B cell (primary cell): Measurements from ENCODE around the gene SLK. TPM values are rescaled to one million over a fixed set of nuclear protein-coding genes. Genes with fewer than 3 reads are reported as not detected.

ENCODE experiments used
- ATAC-seq: fragments of 200-7000 bp; cut with Tn5 transposase; one replicate; pipeline ENCODE4 v1.10.0; 2021; ENCODE audit warnings: low read depth, mild to moderate bottlenecking, moderate number of reproducible peaks, moderate library complexity
- CTCF ChIA-PET: fragments of 350-600 bp; sonication (Branson Sonifier 250); formaldehyde crosslinking; loops from one replicate; lab custom pipeline; 2021; ENCODE audit warnings: antibody characterized with exemption, inconsistent platforms; lab: Charles Lee
- POLR2A ChIA-PET: fragments of 350-600 bp; sonication (Branson Sonifier 250); formaldehyde crosslinking; loops from one replicate; lab custom pipeline; 2021; ENCODE audit warnings: antibody characterized with exemption; lab: Charles Lee
- DNase-seq: peaks from one replicate; pipeline ENCODE4 v3.0.0; 2013
- H2AFZ ChIP-seq: 2 replicates; pipeline ENCODE4 v1.6.1; 2012; ENCODE audit warnings: mild to moderate bottlenecking, low read depth, low read length; ENCODE audit not compliant: insufficient read depth, poor library complexity, severe bottlenecking
- H3K27ac ChIP-seq, 2 donors: 1 replicate in 1 of 2; 2 replicates in 1 of 2; pipeline ENCODE4 v1.5.1; 2012 to 2013; ENCODE audit warnings: low read length in 2 of 2, mild to moderate bottlenecking in 2 of 2, moderate library complexity in 1 of 2
- H3K27me3 ChIP-seq, 4 experiments: fragments of 200-600 bp in 1 of 4; sonication (generic) in 1 of 4; replicated peaks in 1 of 4; 1 replicate in 2 of 4; 2 replicates in 2 of 4; pipeline versions ENCODE4 v1.6.1 to v1.7.0; 2013 to 2016; ENCODE audit warnings: low read length in 3 of 4, mild to moderate bottlenecking in 2 of 4, mixed read lengths in 1 of 4, moderate library complexity in 1 of 4; ENCODE audit not compliant: insufficient read depth in 4 of 4, control insufficient read depth in 3 of 4; ENCODE audit errors: control extremely low read depth in 1 of 4
- H3K36me3 ChIP-seq, 2 experiments: replicated peaks in 1 of 2; 1 replicate in 1 of 2; 2 replicates in 1 of 2; pipeline versions ENCODE4 v1.6.1 to v1.7.1; 2013; ENCODE audit warnings: low read length in 1 of 2; ENCODE audit not compliant: insufficient read depth in 2 of 2, control insufficient read depth in 1 of 2; ENCODE audit errors: control extremely low read depth in 1 of 2, extremely low read depth in 1 of 2
- H3K4me1 ChIP-seq, 2 donors: fragments of 200-600 bp in 1 of 2; sonication (generic) in 1 of 2; 1 replicate in 1 of 2; 2 replicates in 1 of 2; pipeline versions ENCODE4 v1.5.1 to v1.6.1; 2013 to 2017; ENCODE audit warnings: low read length in 2 of 2; ENCODE audit not compliant: control insufficient read depth in 2 of 2, insufficient read depth in 2 of 2
- H3K4me2 ChIP-seq: replicated peaks from 2 replicates; pipeline ENCODE3; 2012; ENCODE audit warnings: mild to moderate bottlenecking, low read depth, low read length; ENCODE audit not compliant: poor library complexity, severe bottlenecking
- H3K4me3 ChIP-seq, 5 experiments: fragments of 200-600 bp in 1 of 5; sonication (generic) in 1 of 5; 1 replicate in 3 of 5; 2 replicates in 2 of 5; pipeline versions ENCODE4 v1.5.1 to v1.7.0; 2011 to 2016; ENCODE audit warnings: low read length in 4 of 5, mild to moderate bottlenecking in 4 of 5, low read depth in 2 of 5, control low read depth in 1 of 5, moderate library complexity in 1 of 5; ENCODE audit not compliant: insufficient read depth in 1 of 5; ENCODE audit errors: control extremely low read depth in 1 of 5, extremely low read depth in 1 of 5
- H3K79me2 ChIP-seq: fragments of 200-600 bp; sonication (generic); one replicate; pipeline ENCODE4 v1.6.0; 2016; ENCODE audit warnings: low read length; ENCODE audit not compliant: control insufficient read depth, insufficient read depth
- H3K9ac ChIP-seq: fragments of 200-600 bp; sonication (generic); 2 replicates; pipeline ENCODE4 v1.6.1; 2017; ENCODE audit warnings: mild to moderate bottlenecking, low read length, moderate library complexity
- H3K9me3 ChIP-seq, 3 donors: one replicate each; pipeline versions ENCODE4 v1.6.1 to v1.7.1; 2013; ENCODE audit warnings: low read length in 2 of 3; ENCODE audit not compliant: control insufficient read depth in 2 of 3, insufficient read depth in 1 of 3; ENCODE audit errors: control extremely low read depth in 1 of 3
- H4K20me1 ChIP-seq: 2 replicates; pipeline ENCODE4 v1.6.0; 2012; ENCODE audit warnings: mild to moderate bottlenecking, low read length; ENCODE audit not compliant: insufficient read depth, control insufficient read depth, poor library complexity, severe bottlenecking
- H3K27ac Mint-ChIP-seq: one replicate; pipeline ENCODE4 v1.8.0; 2021; ENCODE audit warnings: mixed read lengths
- H3K27me3 Mint-ChIP-seq: one replicate; pipeline ENCODE4 v1.8.0; 2021; ENCODE audit warnings: mixed read lengths
- H3K4me1 Mint-ChIP-seq: one replicate; pipeline ENCODE4 v1.8.0; 2021; ENCODE audit warnings: mixed read lengths
- H3K4me3 Mint-ChIP-seq: one replicate; pipeline ENCODE4 v1.8.0; 2021; ENCODE audit warnings: mixed read lengths
- H3K9me3 Mint-ChIP-seq: one replicate; pipeline ENCODE4 v1.8.0; 2022; ENCODE audit warnings: mixed read lengths; ENCODE audit not compliant: insufficient read depth
- CTCF ChIP-seq: fragments of 200-600 bp; IDR thresholded peaks from one replicate; pipeline ENCODE4 v1.8.0; 2022; ENCODE audit warnings: antibody characterized with exemption, mild to moderate bottlenecking
- EZH2 ChIP-seq: IDR thresholded peaks from 2 replicates; pipeline ENCODE4 v1.6.1; 2012; ENCODE audit warnings: borderline replicate concordance, low read depth, mild to moderate bottlenecking, moderate library complexity, low read length; ENCODE audit not compliant: insufficient read depth, poor library complexity, severe bottlenecking
- WGBS: methylation state at CpG from one replicate; pipeline ENCODE4 v1.1.5; 2013; ENCODE audit warnings: missing lambda C conversion rate; ENCODE audit not compliant: insufficient coverage; 5-methylcytosine and 5-hydroxymethylcytosine counted together
- intact Hi-C: fragments of 100-400 bp; cut with micrococcal nuclease; formaldehyde crosslinking; loops from one replicate; pipeline ENCODE4 v1.10.0; 2022
- polyA plus RNA-seq: library from polyadenylated mRNA; depleted of rRNA; stranded (reverse); fragments of >200 nt; gene quantifications from 2 replicates; pipeline ENCODE4 v1.2.3, GENCODE V29; 2012
- total RNA-seq, 2 donors: library from RNA; stranded (reverse); fragments of 120-200 nt in 1 of 2; gene quantifications; 1 replicate in 1 of 2; 2 replicates in 1 of 2; pipeline versions ENCODE4 v1.2.3 to v1.2.4, GENCODE V29; 2013 to 2022

SLK gene
- total and polyA plus RNA-seq, 2 donors (not counting 1 experiment from before 2014, with no cell fraction given), result 2.9 to 24.5 TPM

GRCh38 chr10:104040382-104040781, 73.4 kb downstream of the SLK start:
- no peaks in the 10 kb centered on the region for H3K4me1 Mint-ChIP-seq
- intact Hi-C loops, result no loop called here
- no peaks in the 10 kb centered on the region for H4K20me1 ChIP-seq
- POLR2A ChIA-PET, result no interaction called here
- TF ChIP-seq EZH2 (no peak), CTCF (no peak)
- no peak overlapping the region for H3K4me3 Mint-ChIP-seq
- H3K9me3 Mint-ChIP-seq, result no peaks in the 10 kb centered on the region
- H2AFZ ChIP-seq, result no peak overlapping the region
- 80% methylated on average over 6 of the region's 6 CpGs for WGBS
- CTCF ChIA-PET, result no interaction called here
- no peaks in the 10 kb centered on the region for H3K9me3 ChIP-seq
- H3K27me3 ChIP-seq, result peaks cover 0 to 2% (median 0%) of the 10 kb centered on the region in 4 experiments
- H3K36me3 ChIP-seq, result no peaks in the 10 kb centered on the region
- no peak overlapping the region for H3K4me2 ChIP-seq
- H3K27me3 Mint-ChIP-seq, result no peaks in the 10 kb centered on the region
- no peak overlapping the region for H3K4me3 ChIP-seq
- no peak overlapping the region for H3K27ac Mint-ChIP-seq
- H3K9ac ChIP-seq, result no peak overlapping the region
- H3K27ac ChIP-seq, result no peak overlapping the region
- no peaks in the 10 kb centered on the region for H3K79me2 ChIP-seq
- H3K4me1 ChIP-seq, result no peaks in the 10 kb centered on the region
- DNase-seq (no peak), ATAC-seq (no peak)

- Mint-ChIP-seq H3K4me1 (no peaks in the 10 kb centered on the region), H3K9me3 (no peaks in the 10 kb centered on the region), H3K27me3 (no peaks in the 10 kb centered on the region), H3K4me3 (no peak overlapping the region), H3K27ac (no peak overlapping the region)
- no peaks in the 10 kb centered on the region for H3K36me3 ChIP-seq
- H3K27ac ChIP-seq, result no peak overlapping the region
- no peak overlapping the region for H3K4me2 ChIP-seq
- peaks cover 0 to 2% (median 0%) of the 10 kb centered on the region in 4 experiments for H3K27me3 ChIP-seq
- no peak for TF ChIP-seq CTCF
- no peak for TF ChIP-seq EZH2
- H3K4me1 ChIP-seq, result no peaks in the 10 kb centered on the region
- ChIA-PET CTCF (no interaction called here), POLR2A (no interaction called here)
- DNase-seq, result no peak
- H3K79me2 ChIP-seq, result no peaks in the 10 kb centered on the region
- H3K9me3 ChIP-seq, result no peaks in the 10 kb centered on the region
- no peak overlapping the region for H3K9ac ChIP-seq
- no peak for ATAC-seq
- WGBS, result 76% methylated on average over 4 of the region's 9 CpGs
- no peak overlapping the region for H3K4me3 ChIP-seq
- no peak overlapping the region for H2AFZ ChIP-seq
- H4K20me1 ChIP-seq, result no peaks in the 10 kb centered on the region
- intact Hi-C loops, result no loop called here
Measured at GRCh38 chr10:104040862-104041789, 74.2 kb downstream of the SLK start.
